NCI-H1930 (cell line): ENCODE measurements around the gene TSPAN31.
"Not testable (repeated sequence)": the region's sequence is repeated elsewhere in the genome, so short reads cannot be mapped to it uniquely, and the experiment has no call there.

Experiments
- DNase-seq, 2 experiments: peaks; one replicate each; lab custom pipeline; 2025; lab: John Stamatoyannopoulos, UW

Gene TSPAN31, protein sequence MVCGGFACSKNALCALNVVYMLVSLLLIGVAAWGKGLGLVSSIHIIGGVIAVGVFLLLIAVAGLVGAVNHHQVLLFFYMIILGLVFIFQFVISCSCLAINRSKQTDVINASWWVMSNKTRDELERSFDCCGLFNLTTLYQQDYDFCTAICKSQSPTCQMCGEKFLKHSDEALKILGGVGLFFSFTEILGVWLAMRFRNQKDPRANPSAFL

DNA sequence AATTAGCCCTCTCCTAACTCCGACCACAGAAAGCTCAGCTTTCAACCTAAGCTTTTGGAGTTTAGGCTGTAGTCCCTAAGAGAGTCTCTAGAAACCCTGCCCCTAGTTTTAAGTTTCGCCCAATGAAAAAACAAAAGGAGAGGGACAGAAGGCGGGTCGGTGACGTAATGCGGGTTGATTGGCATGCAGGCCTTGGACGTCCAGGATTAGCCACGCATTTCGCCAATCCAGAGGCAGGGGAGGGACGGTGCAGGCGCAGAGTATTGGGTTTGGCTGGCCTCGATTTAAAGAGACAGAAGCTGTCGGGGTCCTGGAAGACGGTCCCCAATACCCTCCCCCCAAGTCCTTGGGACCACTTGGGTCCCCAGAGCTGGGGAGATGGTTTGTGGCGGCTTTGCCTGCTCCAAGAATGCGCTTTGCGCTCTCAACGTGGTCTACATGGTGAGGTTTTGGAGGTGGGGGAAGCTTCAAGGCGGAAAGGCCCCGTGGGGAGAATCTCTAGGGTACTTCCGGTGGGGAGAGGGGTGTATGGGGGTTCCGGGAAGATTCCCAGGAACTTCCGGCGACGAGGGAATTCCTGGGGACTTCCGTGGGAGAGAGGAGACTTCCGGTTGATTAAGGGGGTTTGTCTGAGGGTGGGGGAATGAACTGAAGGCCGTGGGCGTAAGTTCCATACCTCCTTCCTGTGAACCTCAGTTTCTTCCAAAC is at the start of gene TSPAN31:
Gene TSPAN31, plus strand, starts transcription at position 263 of the 708 bp plus-strand sequence. Its CDS starts 116 bp downstream, at position 379.
- DNase-seq: peak; percentile 94 to 96

DNA sequence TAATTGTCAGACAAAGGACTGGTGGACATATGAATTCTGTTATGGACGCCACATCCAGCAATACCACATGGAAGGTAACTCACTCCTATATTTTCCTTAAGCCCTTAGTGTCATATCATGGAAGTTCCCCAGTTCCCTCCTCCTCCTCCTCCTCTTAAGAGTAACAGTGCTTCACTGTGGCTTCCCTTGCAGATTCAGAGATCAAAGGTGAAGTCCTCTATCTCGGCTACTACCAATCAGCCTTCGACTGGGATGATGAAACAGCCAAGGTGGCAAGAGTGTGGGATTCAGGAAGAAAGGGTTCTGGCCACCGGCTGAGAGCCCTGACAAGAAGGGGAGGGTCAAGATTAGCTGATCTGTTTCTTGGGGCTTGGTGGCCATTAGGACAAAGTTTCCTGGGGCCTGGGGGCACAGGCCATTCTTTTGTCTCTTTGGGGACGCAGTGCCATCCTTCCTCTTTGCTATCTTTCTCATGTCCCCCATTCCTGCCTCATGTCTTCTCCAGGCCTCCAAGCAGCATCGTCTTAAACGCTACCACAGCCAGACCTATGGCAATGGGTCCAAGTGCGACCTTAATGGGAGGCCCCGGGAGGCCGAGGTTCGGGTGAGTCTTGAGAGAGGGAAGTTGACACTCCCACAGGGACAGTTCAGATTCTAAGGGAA is 48.9 kb upstream of the TSPAN31 start:
- no peak for DNase-seq

DNA sequence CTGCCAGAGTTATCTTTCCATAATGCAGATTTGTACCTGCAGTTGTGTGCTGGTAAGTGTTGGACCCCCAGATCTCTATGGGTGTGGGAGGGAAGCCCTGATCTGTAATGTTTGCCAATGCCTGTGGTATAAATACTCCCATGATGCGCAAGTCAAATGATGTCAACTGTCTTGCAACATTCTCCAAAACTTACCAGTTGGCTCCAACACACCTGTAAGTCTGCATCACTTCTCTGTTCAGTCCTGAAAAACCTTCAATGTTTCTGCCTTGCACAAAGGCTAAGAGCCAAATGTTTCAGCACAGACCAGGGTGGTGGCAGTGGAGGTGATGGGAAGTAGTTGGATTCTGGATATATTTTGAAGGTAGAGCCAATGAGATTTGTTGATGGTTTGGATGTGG is 47.8 kb upstream of the TSPAN31 start:
- DNase-seq: no peak

DNA sequence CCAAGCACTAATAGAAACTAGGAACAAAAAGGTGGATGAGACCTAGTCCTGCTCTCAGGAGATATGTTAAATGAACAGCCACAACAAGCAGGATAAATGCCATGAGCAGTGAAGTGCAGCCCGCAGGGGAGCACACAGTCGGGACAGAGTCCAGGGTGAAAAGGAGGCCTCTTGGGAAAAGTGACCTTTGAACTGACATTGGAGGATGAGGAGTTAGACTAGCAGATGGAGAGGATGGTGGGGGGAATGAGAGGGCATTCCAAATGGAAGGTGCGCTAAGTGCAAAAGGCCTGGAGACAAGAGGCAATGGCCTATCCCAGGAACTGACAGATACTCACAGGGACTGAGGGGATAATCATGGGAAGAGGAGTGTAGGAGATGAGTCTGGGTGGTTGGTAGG is 46.4 kb upstream of the TSPAN31 start:
- no peak for DNase-seq

DNA sequence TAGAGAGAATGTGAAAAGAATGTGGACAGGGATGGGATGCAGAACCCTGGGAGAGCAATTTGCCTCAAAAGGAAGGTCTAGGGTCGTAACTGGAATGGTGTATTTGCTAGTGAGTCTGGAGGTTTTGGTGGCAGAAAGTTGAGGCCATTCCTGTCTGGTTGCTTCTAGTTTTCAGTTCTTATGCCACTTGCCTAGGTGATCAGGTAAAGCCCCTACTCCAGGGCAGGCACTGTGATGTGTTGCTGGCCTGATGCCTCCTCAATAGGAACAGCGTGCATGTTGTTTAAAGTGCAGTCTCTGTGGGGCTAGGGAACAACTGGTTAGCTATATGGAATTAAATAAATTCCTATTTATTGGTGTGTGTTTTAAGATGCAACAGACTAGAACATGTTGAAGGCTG is 44.5 kb upstream of the TSPAN31 start:
- DNase-seq: no peak

DNA sequence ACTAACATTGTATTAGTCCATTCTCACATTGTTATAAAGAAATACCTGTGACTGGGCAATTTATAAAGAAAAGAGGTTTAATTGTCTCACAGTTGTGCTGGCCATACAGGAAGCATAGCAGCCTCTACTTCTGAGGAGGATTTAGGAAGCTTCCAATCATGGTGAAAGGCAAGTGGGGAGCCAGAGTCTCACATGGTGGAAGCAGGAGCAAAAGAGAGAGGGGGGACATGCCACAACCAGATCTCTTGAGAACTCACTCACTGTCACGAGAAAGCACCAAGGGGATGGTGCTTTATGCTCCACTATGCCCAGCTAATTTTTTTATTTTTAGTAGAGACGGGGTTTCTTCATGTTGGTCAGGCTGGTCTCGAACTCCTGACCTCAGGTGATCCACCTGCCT is 37.6 kb upstream of the TSPAN31 start:
- DNase-seq: no peak

DNA sequence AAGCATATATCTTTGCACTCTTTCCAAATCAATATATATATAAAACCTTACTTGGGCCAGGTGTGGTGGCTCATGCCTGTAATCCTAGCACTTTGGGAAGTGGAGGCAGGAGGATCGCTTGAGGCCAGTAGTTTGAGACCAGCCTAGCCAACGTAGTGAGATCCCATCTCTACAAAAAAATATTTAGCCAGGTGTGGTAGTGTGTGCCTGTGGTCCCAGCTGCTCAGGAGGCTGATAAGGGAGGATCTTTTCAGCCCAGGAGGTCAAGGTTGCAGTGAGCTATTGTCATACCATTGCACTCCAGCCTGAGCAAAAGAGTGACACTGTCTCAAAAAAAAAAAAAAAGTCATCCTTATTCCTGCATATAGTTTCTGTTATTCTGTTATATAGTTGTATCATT is 36.5 kb upstream of the TSPAN31 start:
- DNase-seq: no peak

DNA sequence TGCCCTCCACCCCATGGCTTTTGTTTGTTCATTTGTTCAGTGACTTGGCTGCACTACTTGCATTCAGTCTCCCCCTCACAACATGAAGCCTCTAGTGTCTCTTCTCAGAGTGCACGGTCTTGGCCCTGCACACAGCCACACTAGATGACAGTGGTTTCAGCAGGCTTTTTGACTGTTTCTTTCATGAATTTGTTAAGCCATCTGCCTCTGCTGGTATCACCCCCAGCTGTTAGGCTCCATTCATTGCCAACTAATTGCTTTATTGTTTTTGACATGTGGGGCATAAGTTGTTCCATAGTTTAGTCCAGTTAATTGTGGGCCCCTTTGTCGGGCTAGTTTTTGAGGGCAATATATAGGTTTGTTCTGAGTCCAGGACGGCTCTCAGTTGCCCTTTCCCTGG is 32.1 kb upstream of the TSPAN31 start:
- DNase-seq: no peak

DNA sequence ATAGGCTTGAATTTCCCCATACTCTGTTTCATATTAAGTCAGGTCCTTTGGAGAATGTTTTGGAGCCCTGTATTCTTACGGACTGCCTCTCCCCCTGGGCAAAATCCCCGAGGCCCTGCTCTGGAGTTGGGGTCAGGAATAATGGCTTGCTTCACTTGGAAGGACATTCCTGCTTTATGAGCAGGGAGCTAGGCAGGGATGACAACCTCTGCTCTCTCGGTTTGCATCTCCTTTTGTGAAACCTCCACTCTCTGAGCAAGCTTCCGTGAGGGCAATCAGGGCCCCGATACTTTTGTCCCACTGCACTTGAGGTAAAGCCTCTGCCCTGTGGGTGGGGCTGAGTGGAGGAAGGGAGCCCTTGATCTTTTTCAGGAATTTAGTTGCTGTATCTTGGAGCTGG is 31.6 kb upstream of the TSPAN31 start:
- DNase-seq: no peak

DNA sequence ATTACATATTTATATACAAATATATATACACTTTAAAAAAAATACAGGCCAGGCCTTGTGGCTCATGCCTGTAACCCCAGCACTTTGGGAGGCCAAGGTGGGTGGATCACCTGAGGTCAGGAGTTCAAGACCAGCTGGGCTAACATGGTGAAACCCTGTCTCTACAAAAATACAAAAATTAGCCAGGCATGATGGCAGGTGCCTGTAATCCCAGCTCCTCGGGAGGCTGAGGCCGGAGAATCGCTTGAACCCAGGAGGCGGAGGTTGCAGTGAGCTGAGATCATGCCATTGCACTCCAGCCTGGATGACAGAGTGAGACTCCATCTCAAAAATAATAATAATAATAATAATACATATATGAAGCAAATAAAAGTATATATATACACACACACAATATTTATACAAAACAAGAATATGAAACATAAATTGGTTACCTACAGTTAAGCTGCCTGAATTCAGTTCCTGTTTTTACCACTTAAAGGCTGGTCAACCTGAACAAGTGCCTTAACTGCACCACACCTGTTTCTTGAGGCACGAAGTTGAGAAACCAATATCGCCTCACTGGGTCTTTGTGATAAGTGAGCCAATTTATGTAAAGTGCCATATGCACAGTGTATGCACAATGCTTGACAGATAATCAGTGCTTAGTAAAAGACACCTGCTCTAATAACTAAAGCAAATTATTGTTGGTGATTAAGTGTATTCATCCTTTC is 29.6 kb upstream of the TSPAN31 start:
- not testable (repeated sequence) for DNase-seq

DNA sequence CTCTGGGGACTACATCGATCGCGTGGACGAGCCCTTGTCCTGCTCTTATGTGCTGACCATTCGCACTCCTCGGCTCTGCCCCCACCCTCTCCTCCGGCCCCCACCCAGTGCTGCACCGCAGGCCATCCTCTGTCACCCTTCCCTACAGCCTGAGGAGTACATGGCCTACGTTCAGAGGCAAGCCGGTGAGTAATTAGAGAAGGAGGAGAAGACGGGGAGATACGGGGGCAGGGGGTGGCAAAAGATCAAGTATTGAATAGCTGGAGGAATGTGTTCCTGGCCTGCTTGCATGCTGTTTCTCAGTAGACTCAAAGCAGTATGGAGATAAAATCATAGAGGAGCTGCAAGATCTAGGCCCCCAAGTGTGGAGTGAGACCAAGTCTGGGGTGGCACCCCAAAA is 29.1 kb upstream of the TSPAN31 start:
- no peak for DNase-seq

DNA sequence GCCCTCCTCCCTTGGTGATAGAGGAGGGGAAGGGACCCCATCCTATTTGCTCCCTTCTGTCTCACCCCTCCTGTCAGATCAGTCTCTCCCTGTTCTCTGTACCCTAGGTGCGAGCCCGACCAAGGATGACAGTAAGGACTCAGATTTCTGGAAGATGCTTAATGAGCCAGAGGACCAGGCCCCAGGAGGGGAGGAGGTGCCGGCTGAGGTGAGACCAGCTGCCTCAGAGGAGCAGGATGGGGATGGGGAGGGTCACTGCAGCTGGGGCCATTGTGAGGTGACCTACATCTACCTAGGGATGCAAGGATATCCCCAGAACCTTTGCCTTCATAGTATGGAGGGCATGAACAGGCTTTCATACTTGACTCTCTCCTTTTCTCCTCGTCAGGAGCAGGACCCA is 28.5 kb upstream of the TSPAN31 start:
- no peak for DNase-seq

DNA sequence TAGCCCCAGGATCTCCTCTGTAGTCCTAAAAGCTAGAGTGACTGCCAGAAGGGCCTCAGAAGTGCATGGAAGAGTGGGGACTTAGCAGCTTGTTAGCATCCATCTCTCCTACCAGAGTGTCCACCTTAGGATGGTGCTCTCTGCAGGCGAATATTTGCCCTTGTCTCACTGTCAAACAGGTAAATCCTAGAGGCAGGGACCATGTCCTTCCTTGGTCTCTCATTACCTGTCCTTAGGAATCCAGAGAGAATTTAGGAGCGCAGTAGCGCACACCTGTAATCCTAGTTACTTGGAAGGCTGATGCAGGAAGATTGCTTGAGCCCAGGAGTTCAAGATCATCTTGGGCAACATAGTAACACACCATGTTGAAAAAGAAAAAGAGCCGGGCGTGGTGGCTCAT is 27.7 kb upstream of the TSPAN31 start:
- DNase-seq: no peak

DNA sequence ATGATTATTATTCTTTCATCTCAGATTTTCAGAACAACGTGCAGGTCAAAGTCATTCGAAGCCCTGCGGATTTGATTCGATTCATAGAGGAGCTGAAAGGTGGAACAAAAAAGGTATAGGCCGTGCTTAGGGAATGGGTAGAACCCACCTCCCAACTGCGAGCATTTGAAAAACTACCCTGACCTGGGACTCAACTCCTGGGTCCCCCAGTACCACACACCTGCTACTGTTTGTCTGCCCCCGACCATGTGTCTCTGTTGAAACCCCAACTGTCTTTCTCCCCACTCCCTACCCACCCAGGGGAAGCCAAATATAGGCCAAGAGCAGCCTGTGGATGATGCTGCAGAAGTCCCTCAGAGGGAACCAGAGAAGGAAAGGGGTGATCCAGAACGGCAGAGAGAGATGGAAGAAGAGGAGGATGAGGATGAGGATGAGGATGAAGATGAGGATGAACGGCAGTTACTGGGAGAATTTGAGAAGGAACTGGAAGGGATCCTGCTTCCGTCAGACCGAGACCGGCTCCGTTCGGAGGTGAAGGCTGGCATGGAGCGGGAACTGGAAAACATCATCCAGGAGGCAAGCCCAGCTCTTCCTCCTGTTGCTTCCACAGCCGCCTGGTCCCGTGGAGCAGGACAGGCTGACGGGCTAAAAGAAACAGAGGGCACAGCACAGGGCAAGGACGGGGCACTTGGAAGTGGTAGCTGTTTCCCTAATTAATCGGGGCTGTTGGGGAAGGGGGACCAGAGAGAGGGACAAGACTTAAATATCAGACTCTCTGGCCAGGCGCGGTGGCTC is 26.8 kb upstream of the TSPAN31 start:
- no peak for DNase-seq

DNA sequence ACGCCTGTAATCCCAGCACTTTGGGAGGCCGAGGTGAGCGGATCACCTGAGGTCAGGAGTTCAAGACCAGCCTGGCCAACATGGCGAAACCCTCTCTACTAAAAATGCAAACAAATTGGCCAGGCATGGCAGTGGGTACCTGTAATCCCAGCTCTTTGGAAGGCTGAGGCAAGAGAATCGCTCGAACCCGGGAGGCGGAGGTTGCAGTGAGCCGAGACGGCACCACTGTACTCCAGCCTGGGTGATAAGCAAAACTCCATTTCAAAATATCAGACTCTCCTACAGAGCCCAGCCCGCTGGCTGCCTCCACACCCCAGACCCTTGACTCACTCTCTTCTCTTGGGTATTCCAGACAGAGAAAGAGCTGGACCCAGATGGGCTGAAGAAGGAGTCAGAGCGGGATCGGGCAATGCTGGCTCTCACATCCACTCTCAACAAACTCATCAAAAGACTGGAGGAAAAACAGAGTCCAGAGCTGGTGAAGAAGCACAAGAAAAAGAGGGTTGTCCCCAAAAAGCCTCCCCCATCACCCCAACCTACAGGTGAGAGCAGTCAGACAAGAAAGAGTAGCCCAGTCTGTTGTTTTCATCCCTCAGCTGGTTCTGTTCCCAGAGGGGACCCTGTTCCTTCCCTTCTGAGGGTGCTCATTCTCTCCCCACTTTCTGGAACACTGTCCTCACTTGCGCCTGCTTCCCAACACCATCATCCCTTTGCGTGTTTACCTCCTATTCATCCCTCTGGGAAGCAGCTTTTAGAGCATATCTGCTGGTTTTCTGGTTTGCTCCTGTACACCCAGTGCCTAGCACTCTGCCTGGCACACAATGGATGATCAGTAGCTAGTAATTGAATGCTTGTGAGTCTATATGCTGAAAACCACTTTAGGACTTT is 26.0 kb upstream of the TSPAN31 start:
- no peak for DNase-seq

DNA sequence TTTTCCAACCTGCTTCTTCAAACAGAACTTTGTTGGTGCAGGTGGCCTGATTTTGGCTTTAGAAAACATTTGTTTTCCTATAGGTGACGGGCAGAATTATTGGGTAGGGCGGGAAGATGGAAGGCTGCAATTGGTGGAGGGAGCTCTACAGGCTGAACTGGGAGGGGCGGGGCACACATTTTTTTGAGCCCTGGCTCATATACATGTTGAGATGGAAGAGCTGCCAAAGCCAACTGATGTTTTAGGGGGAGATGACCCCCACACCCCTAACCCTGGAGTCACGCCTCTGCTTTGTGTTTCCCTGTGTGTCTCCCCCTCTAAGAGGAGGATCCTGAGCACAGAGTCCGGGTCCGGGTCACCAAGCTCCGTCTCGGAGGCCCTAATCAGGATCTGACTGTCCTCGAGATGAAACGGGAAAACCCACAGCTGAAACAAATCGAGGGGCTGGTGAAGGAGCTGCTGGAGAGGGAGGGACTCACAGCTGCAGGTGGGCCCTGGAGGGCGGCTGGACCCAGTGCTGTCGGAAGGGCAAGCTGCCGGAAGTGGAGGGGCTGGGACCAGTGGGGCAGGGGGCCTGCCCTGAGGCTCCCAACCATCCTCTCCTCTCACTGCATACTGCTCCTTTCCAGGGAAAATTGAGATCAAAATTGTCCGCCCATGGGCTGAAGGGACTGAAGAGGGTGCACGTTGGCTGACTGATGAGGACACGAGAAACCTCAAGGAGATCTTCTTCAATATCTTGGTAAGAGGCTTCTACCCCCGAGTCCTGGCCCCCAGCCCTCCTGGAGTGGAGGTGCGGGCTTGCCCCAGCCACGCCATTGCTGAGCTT is 24.8 kb upstream of the TSPAN31 start:
- DNase-seq: no peak

DNA sequence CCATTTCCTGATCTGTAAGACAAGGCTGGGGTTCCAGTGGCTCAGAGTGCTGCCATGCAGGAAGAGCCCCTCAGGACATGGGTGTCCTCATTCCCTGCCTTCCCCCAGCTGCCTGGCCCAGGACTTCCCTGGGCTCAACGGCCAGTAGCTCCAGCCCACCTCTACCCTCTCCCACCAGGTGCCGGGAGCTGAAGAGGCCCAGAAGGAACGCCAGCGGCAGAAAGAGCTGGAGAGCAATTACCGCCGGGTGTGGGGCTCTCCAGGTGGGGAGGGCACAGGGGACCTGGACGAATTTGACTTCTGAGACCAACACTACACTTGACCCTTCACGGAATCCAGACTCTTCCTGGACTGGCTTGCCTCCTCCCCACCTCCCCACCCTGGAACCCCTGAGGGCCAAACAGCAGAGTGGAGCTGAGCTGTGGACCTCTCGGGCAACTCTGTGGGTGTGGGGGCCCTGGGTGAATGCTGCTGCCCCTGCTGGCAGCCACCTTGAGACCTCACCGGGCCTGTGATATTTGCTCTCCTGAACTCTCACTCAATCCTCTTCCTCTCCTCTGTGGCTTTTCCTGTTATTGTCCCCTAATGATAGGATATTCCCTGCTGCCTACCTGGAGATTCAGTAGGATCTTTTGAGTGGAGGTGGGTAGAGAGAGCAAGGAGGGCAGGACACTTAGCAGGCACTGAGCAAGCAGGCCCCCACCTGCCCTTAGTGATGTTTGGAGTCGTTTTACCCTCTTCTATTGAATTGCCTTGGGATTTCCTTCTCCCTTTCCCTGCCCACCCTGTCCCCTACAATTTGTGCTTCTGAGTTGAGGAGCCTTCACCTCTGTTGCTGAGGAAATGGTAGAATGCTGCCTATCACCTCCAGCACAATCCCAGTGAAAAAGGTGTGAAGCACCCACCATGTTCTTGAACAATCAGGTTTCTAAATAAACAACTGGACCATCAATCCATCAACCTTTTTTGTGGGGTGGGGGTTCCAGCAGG is 23.9 kb upstream of the TSPAN31 start:
- DNase-seq: no peak

DNA sequence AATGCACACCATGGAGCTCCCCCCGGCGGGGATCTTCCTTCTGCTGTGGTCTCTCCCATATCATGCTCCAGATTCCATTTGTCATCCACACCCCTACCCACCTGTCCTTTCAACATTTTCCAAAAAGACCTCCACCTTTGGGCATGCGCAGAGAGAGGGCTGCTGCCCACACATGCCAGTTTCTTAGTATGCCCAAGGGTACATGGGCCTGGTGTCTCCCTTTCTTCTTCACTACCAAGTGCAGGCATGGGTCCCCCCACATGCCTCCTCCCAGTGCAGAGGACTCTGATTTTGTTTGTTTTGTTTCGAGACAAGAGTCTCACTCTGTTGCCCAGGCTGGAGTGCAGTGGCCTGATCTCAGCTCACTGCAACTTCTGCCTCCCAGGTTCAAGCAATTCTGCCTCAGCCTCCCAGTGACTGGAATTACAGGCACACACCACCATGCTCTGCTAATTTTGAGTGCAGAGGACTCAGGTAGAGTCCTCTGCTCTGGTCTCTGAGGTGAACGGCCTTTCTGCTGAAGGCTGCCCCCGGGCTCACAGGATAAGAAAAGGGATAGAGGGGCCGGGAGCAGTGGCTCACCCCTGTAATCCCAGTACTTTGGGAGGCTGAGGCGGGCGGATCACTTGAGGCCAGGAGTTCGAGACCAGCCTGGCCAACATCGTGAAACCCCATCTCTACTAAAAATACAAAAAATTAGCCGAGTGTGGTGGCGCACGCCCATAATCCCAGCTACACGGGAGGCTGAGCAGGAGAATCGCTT is 22.8 kb upstream of the TSPAN31 start:
- DNase-seq: not testable (repeated sequence)
